MCF 10A (cell line): ENCODE results near the gene DAB1. TPM values are rescaled to one million over a fixed set of nuclear protein-coding genes. Genes with fewer than 3 reads are reported as not detected.

Source experiments
- BruUV-seq: library from RNA; stranded (reverse); fragments of 400-500 nt; replicated peaks from 2 replicates; lab custom pipeline; 2021; lab: Mats Ljungman, UMichigan
- CTCF ChIA-PET: fragments of 300-600 bp; sonication (Branson Sonifier 250); formaldehyde crosslinking; extraction: SDS; loops from one replicate; lab custom pipeline; 2021; ENCODE audit warnings: antibody characterized with exemption, inconsistent platforms; lab: Yijun Ruan, JAX
- POLR2A ChIA-PET: fragments of 300-600, 350-650 bp; sonication (Branson Sonifier 250); formaldehyde crosslinking; extraction: SDS; loops from one replicate; lab custom pipeline; 2020; ENCODE audit warnings: antibody characterized with exemption, inconsistent platforms; lab: Yijun Ruan, JAX
- DNase-seq: peaks from one replicate; pipeline ENCODE4 v3.0.0-alpha.2; 2018; ENCODE audit not compliant: unreplicated experiment
- H3K27ac Mint-ChIP-seq: one replicate; pipeline ENCODE4 v1.8.0; 2022; ENCODE audit warnings: mild to moderate bottlenecking, low read depth, mixed read lengths; ENCODE audit not compliant: unreplicated experiment
- H3K27me3 Mint-ChIP-seq: one replicate; pipeline ENCODE4 v1.8.0; 2022; ENCODE audit warnings: mixed read lengths; ENCODE audit not compliant: insufficient read depth, unreplicated experiment
- H3K36me3 Mint-ChIP-seq: one replicate; pipeline ENCODE4 v1.8.0; 2022; ENCODE audit warnings: mild to moderate bottlenecking, moderate library complexity, mixed read lengths; ENCODE audit not compliant: insufficient read depth, unreplicated experiment
- H3K4me1 Mint-ChIP-seq: one replicate; pipeline ENCODE4 v1.8.0; 2022; ENCODE audit warnings: mixed read lengths; ENCODE audit not compliant: insufficient read depth, unreplicated experiment
- H3K4me3 Mint-ChIP-seq: one replicate; pipeline ENCODE4 v1.8.0; 2022; ENCODE audit warnings: mild to moderate bottlenecking, moderate library complexity, mixed read lengths; ENCODE audit not compliant: unreplicated experiment
- H3K9me3 Mint-ChIP-seq: one replicate; pipeline ENCODE4 v1.8.0; 2022; ENCODE audit warnings: mixed read lengths; ENCODE audit not compliant: unreplicated experiment
- intact Hi-C: fragments of 100-400 bp; cut with micrococcal nuclease; formaldehyde crosslinking; loops from 2 replicates; pipeline ENCODE4 v1.14.1; 2022
- total RNA-seq: library from RNA; stranded (reverse); gene quantifications from 2 replicates; pipeline ENCODE4 v1.2.3, GENCODE V29; 2022
- TF ChIP-seq, protein P1 (sequence below): fragments of 200-600 bp; IDR thresholded peaks from one replicate; pipeline ENCODE4 v1.8.0; 2022; ENCODE audit warnings: antibody characterized with exemption, mild to moderate bottlenecking; ENCODE audit not compliant: unreplicated experiment

Gene DAB1
- total RNA-seq, 1 experiment from 2014 or later, result not detected

DNA sequence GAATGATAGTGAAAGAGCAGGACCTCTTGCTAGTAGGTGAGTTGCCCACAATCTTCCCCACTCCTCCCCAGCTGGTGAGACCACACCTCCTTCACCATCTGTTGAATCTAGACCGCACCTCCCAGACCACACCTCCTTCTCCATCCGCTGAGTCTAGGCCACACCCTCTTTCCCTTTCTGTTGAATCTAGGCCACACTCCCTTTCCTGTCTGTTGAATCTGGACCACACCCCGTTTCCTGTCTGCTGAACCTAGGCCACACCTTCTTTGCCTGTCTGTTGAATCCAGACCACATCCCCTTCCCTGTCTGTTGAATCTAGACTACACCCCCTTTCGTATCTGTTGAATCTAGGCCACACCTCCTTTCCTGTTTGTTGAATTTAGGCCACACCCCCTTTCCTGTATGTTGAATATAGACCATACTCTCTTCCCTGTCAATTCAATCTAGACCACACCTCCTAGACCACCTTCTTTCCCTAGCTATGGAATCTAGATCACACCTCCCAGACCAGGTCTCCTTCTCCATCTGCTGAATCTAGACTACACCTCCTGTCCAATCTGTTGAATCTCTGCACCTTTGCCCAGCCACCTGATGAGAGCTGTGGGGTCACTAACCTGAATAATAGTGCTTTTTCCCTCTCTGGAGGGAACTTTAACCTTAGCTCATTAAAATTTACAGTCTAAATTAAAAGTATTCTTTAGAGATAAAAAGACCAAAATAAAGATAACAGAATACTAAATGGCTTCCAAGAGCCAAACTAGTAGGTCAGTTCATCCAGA lies 116.3 kb downstream of the DAB1 start:
- CTCF ChIA-PET, result interaction anchor here (0.6 to 0.7 kb wide), 2 partner anchors 15 to 166 kb away, joined by 3 read pairs; no protein-coding TSS in a partner anchor
- H3K4me3 Mint-ChIP-seq, result no peak overlapping the region
- POLR2A ChIA-PET, result no interaction called here
- H3K4me1 Mint-ChIP-seq, result no peaks in the 10 kb centered on the region
- H3K9me3 Mint-ChIP-seq, result peaks cover 7% of the 10 kb centered on the region
- H3K27me3 Mint-ChIP-seq, result no peaks in the 10 kb centered on the region
- BruUV-seq, result no TSS peak
- no peak overlapping the region for H3K27ac Mint-ChIP-seq
- TF ChIP-seq, protein P1, sequence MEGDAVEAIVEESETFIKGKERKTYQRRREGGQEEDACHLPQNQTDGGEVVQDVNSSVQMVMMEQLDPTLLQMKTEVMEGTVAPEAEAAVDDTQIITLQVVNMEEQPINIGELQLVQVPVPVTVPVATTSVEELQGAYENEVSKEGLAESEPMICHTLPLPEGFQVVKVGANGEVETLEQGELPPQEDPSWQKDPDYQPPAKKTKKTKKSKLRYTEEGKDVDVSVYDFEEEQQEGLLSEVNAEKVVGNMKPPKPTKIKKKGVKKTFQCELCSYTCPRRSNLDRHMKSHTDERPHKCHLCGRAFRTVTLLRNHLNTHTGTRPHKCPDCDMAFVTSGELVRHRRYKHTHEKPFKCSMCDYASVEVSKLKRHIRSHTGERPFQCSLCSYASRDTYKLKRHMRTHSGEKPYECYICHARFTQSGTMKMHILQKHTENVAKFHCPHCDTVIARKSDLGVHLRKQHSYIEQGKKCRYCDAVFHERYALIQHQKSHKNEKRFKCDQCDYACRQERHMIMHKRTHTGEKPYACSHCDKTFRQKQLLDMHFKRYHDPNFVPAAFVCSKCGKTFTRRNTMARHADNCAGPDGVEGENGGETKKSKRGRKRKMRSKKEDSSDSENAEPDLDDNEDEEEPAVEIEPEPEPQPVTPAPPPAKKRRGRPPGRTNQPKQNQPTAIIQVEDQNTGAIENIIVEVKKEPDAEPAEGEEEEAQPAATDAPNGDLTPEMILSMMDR, result no peak
- no peaks in the 10 kb centered on the region for H3K36me3 Mint-ChIP-seq
- peak; percentile 21 for DNase-seq
- intact Hi-C loops, result no loop called here

DNA sequence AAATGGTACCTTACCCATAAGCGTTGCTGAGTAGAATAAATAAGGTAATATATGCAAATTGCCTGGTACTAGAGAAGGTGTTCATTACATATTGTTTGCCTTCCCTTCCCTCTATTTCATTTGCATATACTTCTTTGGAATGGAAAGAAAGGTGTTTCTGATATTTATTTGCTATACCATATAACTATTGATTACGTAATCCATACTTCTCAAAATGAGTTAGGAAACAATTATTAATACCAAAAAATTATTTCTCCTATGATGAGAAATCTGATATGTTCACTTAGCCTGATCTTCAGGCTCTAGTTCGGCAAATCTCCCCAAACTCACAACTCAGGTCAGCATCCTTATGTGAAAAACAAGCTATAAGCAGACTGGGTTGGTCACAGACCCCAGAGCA lies 119.3 kb downstream of the DAB1 start:
- ChIA-PET CTCF (no interaction called here), POLR2A (no interaction called here)
- BruUV-seq, result no TSS peak
- DNase-seq, result no peak
- H3K4me1 Mint-ChIP-seq, result no peaks in the 10 kb centered on the region
- no peaks in the 10 kb centered on the region for H3K36me3 Mint-ChIP-seq
- intact Hi-C loops, result no loop called here
- no peak overlapping the region for H3K27ac Mint-ChIP-seq
- peaks cover 7% of the 10 kb centered on the region for H3K9me3 Mint-ChIP-seq
- TF ChIP-seq, protein P1, result no peak
- no peak overlapping the region for H3K4me3 Mint-ChIP-seq
- H3K27me3 Mint-ChIP-seq, result no peaks in the 10 kb centered on the region

DNA sequence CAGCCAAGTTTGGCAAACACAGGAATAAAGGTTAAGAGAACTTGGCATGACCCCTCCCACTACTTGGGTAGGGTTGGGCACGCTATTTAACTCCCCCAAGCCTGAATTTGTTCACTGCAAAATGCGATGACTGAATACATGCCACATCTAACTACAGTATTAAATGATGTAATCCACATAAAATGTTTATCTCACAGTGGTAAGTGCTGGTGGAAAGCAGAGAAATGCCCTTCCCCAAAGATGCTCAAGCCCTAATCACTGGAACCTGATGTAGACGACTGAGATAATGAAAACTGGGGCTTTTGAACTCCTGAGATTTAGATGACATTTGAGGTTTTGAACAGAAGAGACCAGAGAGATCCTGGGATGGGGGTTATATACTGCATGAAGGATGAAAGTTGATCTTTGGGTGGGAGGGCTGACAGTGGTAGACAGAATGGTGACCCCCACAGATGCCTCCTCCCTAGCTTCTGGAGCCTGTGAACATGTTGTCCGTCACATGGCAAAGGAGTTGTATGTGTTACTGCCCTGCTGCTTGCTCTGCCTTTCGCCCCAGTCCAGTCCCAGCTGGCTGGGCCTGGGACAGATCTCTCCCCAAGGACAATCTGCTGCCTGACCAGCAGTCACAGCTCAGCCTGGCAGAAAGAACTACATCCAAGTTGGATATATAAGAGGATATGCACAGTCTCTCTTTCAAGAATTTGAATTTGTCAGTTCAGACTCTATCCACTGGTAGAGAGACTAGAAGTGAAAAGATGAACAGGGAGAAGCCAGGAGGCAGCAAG lies 120.9 kb downstream of the DAB1 start:
- H3K4me1 Mint-ChIP-seq, result no peaks in the 10 kb centered on the region
- H3K9me3 Mint-ChIP-seq, result peaks cover 7% of the 10 kb centered on the region
- no TSS peak for BruUV-seq
- H3K27ac Mint-ChIP-seq, result no peak overlapping the region
- no peaks in the 10 kb centered on the region for H3K36me3 Mint-ChIP-seq
- ChIA-PET POLR2A (no interaction called here), CTCF (no interaction called here)
- no peak overlapping the region for H3K4me3 Mint-ChIP-seq
- no peak for DNase-seq
- TF ChIP-seq, protein P1, result no peak
- H3K27me3 Mint-ChIP-seq, result no peaks in the 10 kb centered on the region
- intact Hi-C loops, result no loop called here

DNA sequence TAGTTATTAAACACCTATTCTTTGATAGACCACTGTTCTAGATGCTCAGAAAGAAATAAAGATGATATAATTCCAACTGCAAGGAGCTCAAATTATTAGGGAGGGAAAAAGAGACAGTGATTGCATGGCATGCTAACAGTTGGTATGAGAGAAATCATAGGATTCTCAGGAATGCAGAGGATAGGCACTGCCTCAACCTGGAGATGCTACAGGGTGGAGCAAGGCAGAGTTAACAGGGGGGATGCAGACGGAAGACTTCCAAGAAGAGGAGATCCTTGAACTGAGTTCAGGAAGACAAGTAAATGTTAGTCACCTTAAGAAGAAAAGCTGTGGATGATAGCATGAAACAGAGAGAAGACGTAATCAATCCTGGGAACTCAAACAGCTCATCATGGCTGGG lies 123.7 kb downstream of the DAB1 start:
- Mint-ChIP-seq H3K9me3 (no peaks in the 10 kb centered on the region), H3K4me3 (no peak overlapping the region), H3K27me3 (no peaks in the 10 kb centered on the region), H3K4me1 (no peaks in the 10 kb centered on the region), H3K36me3 (no peaks in the 10 kb centered on the region), H3K27ac (no peak overlapping the region)
- POLR2A ChIA-PET, result interaction anchor here (0.6 kb wide), 1 partner anchor 18 kb away, joined by 3 read pairs; no protein-coding TSS in a partner anchor
- TF ChIP-seq, protein P1, result no peak
- intact Hi-C loops, result no loop called here
- DNase-seq, result no peak
- no TSS peak for BruUV-seq
- CTCF ChIA-PET, result interaction anchor here (0.6 kb wide), 1 partner anchor 26 kb away, joined by 4 read pairs; no protein-coding TSS in a partner anchor
